Ishikawa (cell line): Measurements from ENCODE around the gene GIT2.

Experiments used
- CEBPB ChIP-seq: IDR thresholded peaks from 2 replicates; pipeline ENCODE4 v1.6.1; 2012
- CREB1 ChIP-seq: IDR thresholded peaks from 2 replicates; pipeline ENCODE4 v1.6.1; 2012; ENCODE audit warnings: low read depth
- EP300 ChIP-seq: IDR thresholded peaks from 2 replicates; pipeline ENCODE4 v1.6.1; 2012; ENCODE audit warnings: borderline replicate concordance
- RAD21 ChIP-seq: IDR thresholded peaks from 2 replicates; pipeline ENCODE4 v1.6.1; 2012; ENCODE audit warnings: low read depth
- TAF1 ChIP-seq: IDR thresholded peaks from 2 replicates; pipeline ENCODE4 v1.6.1; 2012; ENCODE audit warnings: low read depth, mild to moderate bottlenecking
- TCF12 ChIP-seq: IDR thresholded peaks from 2 replicates; pipeline ENCODE4 v1.6.1; 2012; ENCODE audit warnings: low read depth
- TF ChIP-seq, protein P1 (sequence below): IDR thresholded peaks from 2 replicates; pipeline ENCODE4 v1.6.1; 2012
- TF ChIP-seq, protein P2 (sequence below): IDR thresholded peaks from 2 replicates; pipeline ENCODE4 v1.6.1; 2012; ENCODE audit warnings: low read depth, mild to moderate bottlenecking
- TF ChIP-seq, protein P3 (sequence below): IDR thresholded peaks from 2 replicates; pipeline ENCODE4 v1.6.1; 2012

DNA sequence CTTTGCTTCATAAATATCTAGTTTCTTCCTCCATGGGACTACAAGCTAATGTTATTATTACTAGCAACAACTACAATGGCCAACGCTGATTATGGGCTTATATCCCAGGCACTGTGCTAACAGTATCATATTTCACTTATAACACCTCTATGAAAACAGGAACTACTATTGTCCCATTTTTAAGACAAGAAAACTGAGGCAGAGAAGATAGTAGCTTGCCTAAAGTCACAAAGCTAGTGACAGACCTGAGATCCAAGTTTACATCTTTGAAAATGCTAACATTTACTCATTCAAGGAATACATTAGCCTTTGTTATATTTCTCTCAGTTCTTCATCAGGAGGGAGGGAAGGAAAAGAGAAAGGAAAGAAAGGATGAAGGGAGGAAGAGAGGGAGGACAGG, 32.8 kb downstream of the GIT2 start:
- TF ChIP-seq TCF12: no peak
- TF ChIP-seq, protein P1, sequence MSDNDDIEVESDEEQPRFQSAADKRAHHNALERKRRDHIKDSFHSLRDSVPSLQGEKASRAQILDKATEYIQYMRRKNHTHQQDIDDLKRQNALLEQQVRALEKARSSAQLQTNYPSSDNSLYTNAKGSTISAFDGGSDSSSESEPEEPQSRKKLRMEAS: no peak
- TF ChIP-seq, protein P2, sequence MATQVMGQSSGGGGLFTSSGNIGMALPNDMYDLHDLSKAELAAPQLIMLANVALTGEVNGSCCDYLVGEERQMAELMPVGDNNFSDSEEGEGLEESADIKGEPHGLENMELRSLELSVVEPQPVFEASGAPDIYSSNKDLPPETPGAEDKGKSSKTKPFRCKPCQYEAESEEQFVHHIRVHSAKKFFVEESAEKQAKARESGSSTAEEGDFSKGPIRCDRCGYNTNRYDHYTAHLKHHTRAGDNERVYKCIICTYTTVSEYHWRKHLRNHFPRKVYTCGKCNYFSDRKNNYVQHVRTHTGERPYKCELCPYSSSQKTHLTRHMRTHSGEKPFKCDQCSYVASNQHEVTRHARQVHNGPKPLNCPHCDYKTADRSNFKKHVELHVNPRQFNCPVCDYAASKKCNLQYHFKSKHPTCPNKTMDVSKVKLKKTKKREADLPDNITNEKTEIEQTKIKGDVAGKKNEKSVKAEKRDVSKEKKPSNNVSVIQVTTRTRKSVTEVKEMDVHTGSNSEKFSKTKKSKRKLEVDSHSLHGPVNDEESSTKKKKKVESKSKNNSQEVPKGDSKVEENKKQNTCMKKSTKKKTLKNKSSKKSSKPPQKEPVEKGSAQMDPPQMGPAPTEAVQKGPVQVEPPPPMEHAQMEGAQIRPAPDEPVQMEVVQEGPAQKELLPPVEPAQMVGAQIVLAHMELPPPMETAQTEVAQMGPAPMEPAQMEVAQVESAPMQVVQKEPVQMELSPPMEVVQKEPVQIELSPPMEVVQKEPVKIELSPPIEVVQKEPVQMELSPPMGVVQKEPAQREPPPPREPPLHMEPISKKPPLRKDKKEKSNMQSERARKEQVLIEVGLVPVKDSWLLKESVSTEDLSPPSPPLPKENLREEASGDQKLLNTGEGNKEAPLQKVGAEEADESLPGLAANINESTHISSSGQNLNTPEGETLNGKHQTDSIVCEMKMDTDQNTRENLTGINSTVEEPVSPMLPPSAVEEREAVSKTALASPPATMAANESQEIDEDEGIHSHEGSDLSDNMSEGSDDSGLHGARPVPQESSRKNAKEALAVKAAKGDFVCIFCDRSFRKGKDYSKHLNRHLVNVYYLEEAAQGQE: no peak
- no peak for TF ChIP-seq RAD21
- no peak for TF ChIP-seq TAF1
- no peak for TF ChIP-seq CEBPB
- TF ChIP-seq, protein P3, sequence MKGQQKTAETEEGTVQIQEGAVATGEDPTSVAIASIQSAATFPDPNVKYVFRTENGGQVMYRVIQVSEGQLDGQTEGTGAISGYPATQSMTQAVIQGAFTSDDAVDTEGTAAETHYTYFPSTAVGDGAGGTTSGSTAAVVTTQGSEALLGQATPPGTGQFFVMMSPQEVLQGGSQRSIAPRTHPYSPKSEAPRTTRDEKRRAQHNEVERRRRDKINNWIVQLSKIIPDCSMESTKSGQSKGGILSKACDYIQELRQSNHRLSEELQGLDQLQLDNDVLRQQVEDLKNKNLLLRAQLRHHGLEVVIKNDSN: no peak
- TF ChIP-seq CREB1: no peak
- TF ChIP-seq EP300: no peak
